Stomach (tissue), 9 donors: Measurements from ENCODE around the gene CTCF. TPM values are rescaled to one million over a fixed set of nuclear protein-coding genes. Genes with fewer than 3 reads are reported as not detected.
A peak's percentile ranks its signal among the peaks of the same experiment; 100 is the strongest.

Source experiments
- DNase-seq, 2 donors: peaks; one replicate each; pipeline versions ENCODE4 v3.0.0 to v3.0.0-alpha.2; 2013 to 2019
- H3K27ac ChIP-seq, 5 donors: fragments of 200-600 bp in 4 of 5; sonication (generic) in 4 of 5; one replicate each; pipeline ENCODE4 v1.5.1; 2013 to 2019; ENCODE audit warnings: mild to moderate bottlenecking in 1 of 5, moderate library complexity in 1 of 5
- H3K27me3 ChIP-seq, 3 donors: fragments of 200-600 bp; sonication (generic); one replicate each; pipeline ENCODE4 v1.5.1; 2017 to 2019; ENCODE audit warnings: mixed run types in 1 of 3
- H3K36me3 ChIP-seq, 4 donors: fragments of 200-600 bp; sonication (generic); 1 replicate in 3 of 4; 2 replicates in 1 of 4; pipeline ENCODE4 v1.5.1; 2016 to 2019
- H3K4me1 ChIP-seq, 4 donors: fragments of 200-600 bp; sonication (generic); one replicate each; pipeline ENCODE4 v1.5.1; 2016 to 2019
- H3K4me3 ChIP-seq, 4 donors: fragments of 200-600 bp; sonication (generic) in 3 of 4; one replicate each; pipeline ENCODE4 v1.5.1; 2016 to 2019; ENCODE audit warnings: mild to moderate bottlenecking in 1 of 4
- H3K9me3 ChIP-seq, 4 donors: fragments of 200-600 bp; sonication (generic); one replicate each; pipeline ENCODE4 v1.5.1; 2016 to 2019
- EP300 ChIP-seq: sonication (generic); formaldehyde crosslinking; IDR thresholded peaks from one replicate; pipeline ENCODE4 v1.6.1; 2017; ENCODE audit warnings: antibody characterized with exemption
- POLR2A ChIP-seq, 4 donors: fragments of 450-650 bp; IDR thresholded peaks; one replicate each; pipeline ENCODE4 v1.6.1; 2016; ENCODE audit warnings: antibody characterized with exemption in 4 of 4, control low read depth in 2 of 4, mild to moderate bottlenecking in 1 of 4, moderate library complexity in 1 of 4
- POLR2AphosphoS5 ChIP-seq, 3 donors: sonication (generic); formaldehyde crosslinking; IDR thresholded peaks; one replicate each; pipeline ENCODE4 v1.6.1; 2016; ENCODE audit warnings: antibody characterized with exemption in 3 of 3
- WGBS, 5 donors: extraction: QIAGEN DNeasy Blood & Tissue Kit in 3 of 5; methylation state at CpG; one replicate each; pipeline versions ENCODE4 v1.1.5 to v1.1.7; 2013 to 2018; 5-methylcytosine and 5-hydroxymethylcytosine counted together
- intact Hi-C: fragments of 100-400 bp; cut with DNase I; formaldehyde crosslinking; loops from one replicate; pipeline ENCODE4 v1.15.1; 2023; ENCODE audit warnings: low total_unique reads
- polyA plus RNA-seq, 3 donors: library from polyadenylated mRNA; stranded (reverse); fragments of 200-250 nt; gene quantifications; one replicate each; pipeline ENCODE4 v1.2.3, GENCODE V29; 2013
- total RNA-seq, 5 donors: library from RNA; depleted of rRNA; stranded (reverse); fragments of >200 nt; gene quantifications; one replicate each; pipeline versions ENCODE4 v1.1.0 to v1.2.3, GENCODE V29; 2014 to 2016
- TF ChIP-seq, protein P1 (sequence below), 7 experiments: fragments of 450-650 bp in 4 of 7; fragments of 200-600 bp in 3 of 7; sonication (generic) in 3 of 7; IDR thresholded peaks; one replicate each; pipeline ENCODE4 v1.5.1; 2016 to 2019; ENCODE audit warnings: antibody characterized with exemption in 7 of 7, control low read depth in 2 of 7, mild to moderate bottlenecking in 1 of 7
- donor health status: healthy with polysubstance abuse.
- donor health status: Bipolar disorder and iron deficiency.
- donor health status: healthy.

CTCF gene
- total and polyA plus RNA-seq, 8 donors: 15.0 to 47.3 (median 33.4) TPM

- WGBS, 5 donors: 40 to 55% (median 47%) methylated on average over 9 to 13 of the region's 13 CpGs
- peak; percentile 75 to 83 for DNase-seq
- Histone ChIP-seq H3K27ac (peak overlapping the region; percentile 5 to 86 (median 76)), H3K27me3 (no peaks in the 10 kb centered on the region), H3K4me1 (peaks cover 25 to 43% (median 34%) of the 10 kb centered on the region in 4 donors), H3K36me3 (peaks cover 0 to 14% (median 7%) of the 10 kb centered on the region in 4 donors), H3K4me3 (no peak overlapping the region), H3K9me3 (no peaks in the 10 kb centered on the region)
- TF ChIP-seq, protein P1, sequence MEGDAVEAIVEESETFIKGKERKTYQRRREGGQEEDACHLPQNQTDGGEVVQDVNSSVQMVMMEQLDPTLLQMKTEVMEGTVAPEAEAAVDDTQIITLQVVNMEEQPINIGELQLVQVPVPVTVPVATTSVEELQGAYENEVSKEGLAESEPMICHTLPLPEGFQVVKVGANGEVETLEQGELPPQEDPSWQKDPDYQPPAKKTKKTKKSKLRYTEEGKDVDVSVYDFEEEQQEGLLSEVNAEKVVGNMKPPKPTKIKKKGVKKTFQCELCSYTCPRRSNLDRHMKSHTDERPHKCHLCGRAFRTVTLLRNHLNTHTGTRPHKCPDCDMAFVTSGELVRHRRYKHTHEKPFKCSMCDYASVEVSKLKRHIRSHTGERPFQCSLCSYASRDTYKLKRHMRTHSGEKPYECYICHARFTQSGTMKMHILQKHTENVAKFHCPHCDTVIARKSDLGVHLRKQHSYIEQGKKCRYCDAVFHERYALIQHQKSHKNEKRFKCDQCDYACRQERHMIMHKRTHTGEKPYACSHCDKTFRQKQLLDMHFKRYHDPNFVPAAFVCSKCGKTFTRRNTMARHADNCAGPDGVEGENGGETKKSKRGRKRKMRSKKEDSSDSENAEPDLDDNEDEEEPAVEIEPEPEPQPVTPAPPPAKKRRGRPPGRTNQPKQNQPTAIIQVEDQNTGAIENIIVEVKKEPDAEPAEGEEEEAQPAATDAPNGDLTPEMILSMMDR (IDR thresholded peaks at IDR 0.05): peak in 5 of 7 experiments; percentile 39 to 78 (median 62)
- TF ChIP-seq POLR2A (IDR thresholded peaks at IDR 0.05) (no peak), POLR2AphosphoS5 (IDR thresholded peaks at IDR 0.05) (peak in 1 of 3 donors; percentile 4), EP300 (no peak)
- intact Hi-C loops: no loop called here
These were observed 110.7 kb downstream of the CTCF start for GRCh38 chr16:67672739-67673662.

- intact Hi-C loops: no loop called here
- TF ChIP-seq, protein P1 (IDR thresholded peaks at IDR 0.05): no peak
- TF ChIP-seq EP300 (no peak), POLR2AphosphoS5 (IDR thresholded peaks at IDR 0.05) (peak in 2 of 3 donors; percentile 41 to 69)
- peak; percentile 77 for DNase-seq
- WGBS, 5 donors: 31 to 51% (median 37%) methylated on average over 21 of the region's 21 CpGs
- Histone ChIP-seq H3K4me1 (peaks cover 21 to 38% (median 30%) of the 10 kb centered on the region in 4 donors), H3K4me3 (no peak overlapping the region), H3K9me3 (no peaks in the 10 kb centered on the region), H3K27me3 (no peaks in the 10 kb centered on the region), H3K27ac (peak overlapping the region; percentile 5 to 86 (median 76)), H3K36me3 (peaks cover 0 to 14% (median 7%) of the 10 kb centered on the region in 4 donors)
These were observed 111.6 kb downstream of the CTCF start for GRCh38 chr16:67673712-67674580.

- no peaks in the 10 kb centered on the region for H3K27me3 ChIP-seq
- intact Hi-C loops: no loop called here
- no peak for DNase-seq
- no peak overlapping the region for H3K4me3 ChIP-seq
- peaks cover 0 to 17% (median 10%) of the 10 kb centered on the region in 4 donors for H3K36me3 ChIP-seq
- TF ChIP-seq EP300 (no peak), POLR2A (IDR thresholded peaks at IDR 0.05) (no peak), POLR2AphosphoS5 (IDR thresholded peaks at IDR 0.05) (no peak)
- TF ChIP-seq, protein P1 (IDR thresholded peaks at IDR 0.05): no peak
- 94 to 96% (median 94%) methylated on average over 23 to 28 of the region's 28 CpGs for WGBS, 5 donors
- H3K9me3 ChIP-seq: no peaks in the 10 kb centered on the region
- H3K4me1 ChIP-seq: peaks cover 21 to 38% (median 30%) of the 10 kb centered on the region in 4 donors
- H3K27ac ChIP-seq: peak overlapping the region in 4 of 5 donors; percentile 71 to 86 (median 77)
These were observed 112.7 kb downstream of the CTCF start for GRCh38 chr16:67674851-67675578.
